B cell (primary cell): ENCODE data around the gene GPR62. TPM values are rescaled to one million over a fixed set of nuclear protein-coding genes. Genes with fewer than 3 reads are reported as not detected.

Source experiments
- ATAC-seq: fragments of 200-7000 bp; cut with Tn5 transposase; one replicate; pipeline ENCODE4 v1.10.0; 2021; ENCODE audit warnings: low read depth, mild to moderate bottlenecking, moderate number of reproducible peaks, moderate library complexity
- CTCF ChIA-PET: fragments of 350-600 bp; sonication (Branson Sonifier 250); formaldehyde crosslinking; loops from one replicate; lab custom pipeline; 2021; ENCODE audit warnings: antibody characterized with exemption, inconsistent platforms; lab: Charles Lee
- POLR2A ChIA-PET: fragments of 350-600 bp; sonication (Branson Sonifier 250); formaldehyde crosslinking; loops from one replicate; lab custom pipeline; 2021; ENCODE audit warnings: antibody characterized with exemption; lab: Charles Lee
- DNase-seq: peaks from one replicate; pipeline ENCODE4 v3.0.0; 2013
- H2AFZ ChIP-seq: 2 replicates; pipeline ENCODE4 v1.6.1; 2012; ENCODE audit warnings: mild to moderate bottlenecking, low read depth, low read length; ENCODE audit not compliant: insufficient read depth, poor library complexity, severe bottlenecking
- H3K27ac ChIP-seq, 2 donors: 1 replicate in 1 of 2; 2 replicates in 1 of 2; pipeline ENCODE4 v1.5.1; 2012 to 2013; ENCODE audit warnings: low read length in 2 of 2, mild to moderate bottlenecking in 2 of 2, moderate library complexity in 1 of 2
- H3K27me3 ChIP-seq, 4 experiments: fragments of 200-600 bp in 1 of 4; sonication (generic) in 1 of 4; replicated peaks in 1 of 4; 1 replicate in 2 of 4; 2 replicates in 2 of 4; pipeline versions ENCODE4 v1.6.1 to v1.7.0; 2013 to 2016; ENCODE audit warnings: low read length in 3 of 4, mild to moderate bottlenecking in 2 of 4, mixed read lengths in 1 of 4, moderate library complexity in 1 of 4; ENCODE audit not compliant: insufficient read depth in 4 of 4, control insufficient read depth in 3 of 4; ENCODE audit errors: control extremely low read depth in 1 of 4
- H3K36me3 ChIP-seq, 2 experiments: replicated peaks in 1 of 2; 1 replicate in 1 of 2; 2 replicates in 1 of 2; pipeline versions ENCODE4 v1.6.1 to v1.7.1; 2013; ENCODE audit warnings: low read length in 1 of 2; ENCODE audit not compliant: insufficient read depth in 2 of 2, control insufficient read depth in 1 of 2; ENCODE audit errors: control extremely low read depth in 1 of 2, extremely low read depth in 1 of 2
- H3K4me1 ChIP-seq, 2 donors: fragments of 200-600 bp in 1 of 2; sonication (generic) in 1 of 2; 1 replicate in 1 of 2; 2 replicates in 1 of 2; pipeline versions ENCODE4 v1.5.1 to v1.6.1; 2013 to 2017; ENCODE audit warnings: low read length in 2 of 2; ENCODE audit not compliant: control insufficient read depth in 2 of 2, insufficient read depth in 2 of 2
- H3K4me2 ChIP-seq: replicated peaks from 2 replicates; pipeline ENCODE3; 2012; ENCODE audit warnings: mild to moderate bottlenecking, low read depth, low read length; ENCODE audit not compliant: poor library complexity, severe bottlenecking
- H3K4me3 ChIP-seq, 5 experiments: fragments of 200-600 bp in 1 of 5; sonication (generic) in 1 of 5; 1 replicate in 3 of 5; 2 replicates in 2 of 5; pipeline versions ENCODE4 v1.5.1 to v1.7.0; 2011 to 2016; ENCODE audit warnings: low read length in 4 of 5, mild to moderate bottlenecking in 4 of 5, low read depth in 2 of 5, control low read depth in 1 of 5, moderate library complexity in 1 of 5; ENCODE audit not compliant: insufficient read depth in 1 of 5; ENCODE audit errors: control extremely low read depth in 1 of 5, extremely low read depth in 1 of 5
- H3K79me2 ChIP-seq: fragments of 200-600 bp; sonication (generic); one replicate; pipeline ENCODE4 v1.6.0; 2016; ENCODE audit warnings: low read length; ENCODE audit not compliant: control insufficient read depth, insufficient read depth
- H3K9ac ChIP-seq: fragments of 200-600 bp; sonication (generic); 2 replicates; pipeline ENCODE4 v1.6.1; 2017; ENCODE audit warnings: mild to moderate bottlenecking, low read length, moderate library complexity
- H3K9me3 ChIP-seq, 3 donors: one replicate each; pipeline versions ENCODE4 v1.6.1 to v1.7.1; 2013; ENCODE audit warnings: low read length in 2 of 3; ENCODE audit not compliant: control insufficient read depth in 2 of 3, insufficient read depth in 1 of 3; ENCODE audit errors: control extremely low read depth in 1 of 3
- H4K20me1 ChIP-seq: 2 replicates; pipeline ENCODE4 v1.6.0; 2012; ENCODE audit warnings: mild to moderate bottlenecking, low read length; ENCODE audit not compliant: insufficient read depth, control insufficient read depth, poor library complexity, severe bottlenecking
- H3K27ac Mint-ChIP-seq: one replicate; pipeline ENCODE4 v1.8.0; 2021; ENCODE audit warnings: mixed read lengths
- H3K27me3 Mint-ChIP-seq: one replicate; pipeline ENCODE4 v1.8.0; 2021; ENCODE audit warnings: mixed read lengths
- H3K4me1 Mint-ChIP-seq: one replicate; pipeline ENCODE4 v1.8.0; 2021; ENCODE audit warnings: mixed read lengths
- H3K4me3 Mint-ChIP-seq: one replicate; pipeline ENCODE4 v1.8.0; 2021; ENCODE audit warnings: mixed read lengths
- H3K9me3 Mint-ChIP-seq: one replicate; pipeline ENCODE4 v1.8.0; 2022; ENCODE audit warnings: mixed read lengths; ENCODE audit not compliant: insufficient read depth
- CTCF ChIP-seq: fragments of 200-600 bp; IDR thresholded peaks from one replicate; pipeline ENCODE4 v1.8.0; 2022; ENCODE audit warnings: antibody characterized with exemption, mild to moderate bottlenecking
- EZH2 ChIP-seq: IDR thresholded peaks from 2 replicates; pipeline ENCODE4 v1.6.1; 2012; ENCODE audit warnings: borderline replicate concordance, low read depth, mild to moderate bottlenecking, moderate library complexity, low read length; ENCODE audit not compliant: insufficient read depth, poor library complexity, severe bottlenecking
- WGBS: methylation state at CpG from one replicate; pipeline ENCODE4 v1.1.5; 2013; ENCODE audit warnings: missing lambda C conversion rate; ENCODE audit not compliant: insufficient coverage; 5-methylcytosine and 5-hydroxymethylcytosine counted together
- intact Hi-C: fragments of 100-400 bp; cut with micrococcal nuclease; formaldehyde crosslinking; loops from one replicate; pipeline ENCODE4 v1.10.0; 2022
- polyA plus RNA-seq: library from polyadenylated mRNA; depleted of rRNA; stranded (reverse); fragments of >200 nt; gene quantifications from 2 replicates; pipeline ENCODE4 v1.2.3, GENCODE V29; 2012
- total RNA-seq, 2 donors: library from RNA; stranded (reverse); fragments of 120-200 nt in 1 of 2; gene quantifications; 1 replicate in 1 of 2; 2 replicates in 1 of 2; pipeline versions ENCODE4 v1.2.3 to v1.2.4, GENCODE V29; 2013 to 2022

Gene GPR62
- total and polyA plus RNA-seq, 2 donors (not counting 1 experiment from before 2014, with no cell fraction given): not detected

GRCh38 chr3:51957520-51958205, 2.5 kb downstream of the GPR62 start:
- Histone ChIP-seq H3K9ac (no peak overlapping the region), H3K4me3 (no peak overlapping the region), H3K27me3 (peaks cover 0 to 27% (median 15%) of the 10 kb centered on the region in 4 experiments), H3K36me3 (no peaks in the 10 kb centered on the region), H3K27ac (no peak overlapping the region), H3K4me1 (peaks cover 7 to 10% of the 10 kb centered on the region in 2 donors), H3K79me2 (no peaks in the 10 kb centered on the region), H2AFZ (no peak overlapping the region), H3K4me2 (no peak overlapping the region), H4K20me1 (no peaks in the 10 kb centered on the region), H3K9me3 (peaks cover 0 to 6% (median 0%) of the 10 kb centered on the region in 3 donors)
- Mint-ChIP-seq H3K27me3 (peaks cover 14% of the 10 kb centered on the region), H3K4me1 (peaks cover 5% of the 10 kb centered on the region), H3K4me3 (no peak overlapping the region), H3K9me3 (no peaks in the 10 kb centered on the region), H3K27ac (no peak overlapping the region)
- intact Hi-C loops: no loop called here
- DNase-seq (no peak), ATAC-seq (no peak)
- WGBS: 95% methylated on average over 12 of the region's 15 CpGs
- ChIA-PET POLR2A (interaction anchor here (0.8 kb wide), 1 partner anchor 16 kb away, joined by 7 read pairs; the partner anchor contains the start of gene ABHD14B), CTCF (interaction anchor here (1.3 kb wide), 1 partner anchor 16 kb away, joined by 4 read pairs; the partner anchor contains the start of gene ABHD14B)
- TF ChIP-seq EZH2 (no peak), CTCF (no peak)
